B cell (primary cell): ENCODE data around the gene PEAK1.

Experiments used
- CTCF ChIP-seq: fragments of 200-600 bp; IDR thresholded peaks from one replicate; pipeline ENCODE4 v1.8.0; 2022; ENCODE audit warnings: antibody characterized with exemption, mild to moderate bottlenecking
- EZH2 ChIP-seq: IDR thresholded peaks from 2 replicates; pipeline ENCODE4 v1.6.1; 2012; ENCODE audit warnings: borderline replicate concordance, low read depth, mild to moderate bottlenecking, moderate library complexity, low read length; ENCODE audit not compliant: insufficient read depth, poor library complexity, severe bottlenecking

- TF ChIP-seq CTCF (no peak), EZH2 (no peak)
Observed at GRCh38 chr15:77140220-77140619, 279.7 kb downstream of the PEAK1 start.
